GM21447 (cell line): ENCODE measurements around the gene COPE.

Experiments used
- ATAC-seq: cut with Tn5 transposase; IDR thresholded peaks from one replicate; pipeline ENCODE4 v1.9.1; 2021; ENCODE audit not compliant: unreplicated experiment

The COPE gene

GRCh38 chr19:18853755-18854427 lies 65.3 kb downstream of the COPE start:
- ATAC-seq, result no peak

- no peak for ATAC-seq
These were observed 66.5 kb downstream of the COPE start for GRCh38 chr19:18852648-18853047.

GRCh38 chr19:18851673-18852325 lies 67.4 kb downstream of the COPE start:
- ATAC-seq, result no peak

GRCh38 chr19:18850471-18851375 lies 68.5 kb downstream of the COPE start:
- ATAC-seq, result no peak

GRCh38 chr19:18849838-18850400 lies 69.3 kb downstream of the COPE start:
- ATAC-seq, result no peak
